Mucosa of rectum (tissue), 2 donors: ENCODE data around the gene PARN.
"Not testable (repeated sequence)": the region's sequence is repeated elsewhere in the genome, so short reads cannot be mapped to it uniquely, and the experiment has no call there.

Experiments used
- H3K27ac ChIP-seq, 2 donors: one replicate each; pipeline ENCODE4 v1.7.0; 2013; ENCODE audit warnings: inconsistent platforms in 2 of 2, low read depth in 2 of 2, low read length in 2 of 2
- H3K27me3 ChIP-seq, 2 donors: one replicate each; pipeline ENCODE4 v1.7.0; 2013; ENCODE audit warnings: low read length in 2 of 2; ENCODE audit not compliant: control insufficient read depth in 2 of 2, insufficient read depth in 2 of 2
- H3K36me3 ChIP-seq, 2 donors: one replicate each; pipeline ENCODE4 v1.7.0; 2013; ENCODE audit warnings: low read length in 2 of 2; ENCODE audit not compliant: control insufficient read depth in 2 of 2, insufficient read depth in 2 of 2
- H3K4me1 ChIP-seq, 2 donors: one replicate each; pipeline ENCODE4 v1.7.0; 2013; ENCODE audit warnings: low read length in 2 of 2, mild to moderate bottlenecking in 1 of 2; ENCODE audit not compliant: control insufficient read depth in 2 of 2, insufficient read depth in 2 of 2
- H3K4me3 ChIP-seq, 2 donors: one replicate each; pipeline ENCODE4 v1.7.0; 2013; ENCODE audit warnings: low read length in 2 of 2
- H3K9ac ChIP-seq, 2 donors: one replicate each; pipeline ENCODE4 v1.7.0; 2013; ENCODE audit warnings: low read length in 2 of 2, low read depth in 1 of 2, mild to moderate bottlenecking in 1 of 2
- H3K9me3 ChIP-seq, 2 donors: one replicate each; pipeline ENCODE4 v1.7.0; 2013; ENCODE audit warnings: low read length in 2 of 2; ENCODE audit not compliant: control insufficient read depth in 2 of 2
- donor health status: healthy.
- donor health status: Normal muscosa, but diverticular disease.

PARN gene

GRCh38 chr16:14609716-14610115 lies 20.3 kb downstream of the PARN start:
- H3K36me3 ChIP-seq = peaks cover 54 to 67% of the 10 kb centered on the region in 2 donors
- H3K27ac ChIP-seq = no peak overlapping the region
- H3K4me3 ChIP-seq = no peak overlapping the region
- H3K9me3 ChIP-seq = no peaks in the 10 kb centered on the region
- H3K9ac ChIP-seq = no peak overlapping the region
- no peaks in the 10 kb centered on the region for H3K4me1 ChIP-seq
- H3K27me3 ChIP-seq = no peaks in the 10 kb centered on the region

- Histone ChIP-seq H3K9me3 (no peaks in the 10 kb centered on the region), H3K27me3 (no peaks in the 10 kb centered on the region), H3K4me3 (no peak overlapping the region), H3K9ac (no peak overlapping the region), H3K36me3 (peaks cover 56 to 65% of the 10 kb centered on the region in 2 donors), H3K27ac (no peak overlapping the region), H3K4me1 (no peaks in the 10 kb centered on the region)
These were observed 21.5 kb downstream of the PARN start for GRCh38 chr16:14608604-14609003.

GRCh38 chr16:14608111-14608566 lies 21.9 kb downstream of the PARN start:
- no peak overlapping the region for H3K9ac ChIP-seq
- H3K27ac ChIP-seq = no peak overlapping the region
- no peaks in the 10 kb centered on the region for H3K27me3 ChIP-seq
- peaks cover 57 to 68% of the 10 kb centered on the region in 2 donors for H3K36me3 ChIP-seq
- H3K9me3 ChIP-seq = no peaks in the 10 kb centered on the region
- no peaks in the 10 kb centered on the region for H3K4me1 ChIP-seq
- no peak overlapping the region for H3K4me3 ChIP-seq

- no peak overlapping the region for H3K27ac ChIP-seq
- no peaks in the 10 kb centered on the region for H3K27me3 ChIP-seq
- H3K4me1 ChIP-seq = no peaks in the 10 kb centered on the region
- no peaks in the 10 kb centered on the region for H3K9me3 ChIP-seq
- H3K36me3 ChIP-seq = peaks cover 58 to 77% of the 10 kb centered on the region in 2 donors
- no peak overlapping the region for H3K9ac ChIP-seq
- no peak overlapping the region for H3K4me3 ChIP-seq
These were observed 24.0 kb downstream of the PARN start for GRCh38 chr16:14606102-14606501.

- Histone ChIP-seq H3K4me3 (no peak overlapping the region), H3K4me1 (no peaks in the 10 kb centered on the region), H3K27ac (no peak overlapping the region), H3K36me3 (peaks cover 60 to 62% of the 10 kb centered on the region in 2 donors), H3K9ac (no peak overlapping the region), H3K27me3 (no peaks in the 10 kb centered on the region), H3K9me3 (no peaks in the 10 kb centered on the region)
These were observed 27.6 kb downstream of the PARN start for GRCh38 chr16:14602443-14602963.

- Histone ChIP-seq H3K36me3 (peaks cover 48 to 49% of the 10 kb centered on the region in 2 donors), H3K27ac (no peak overlapping the region), H3K4me1 (no peaks in the 10 kb centered on the region), H3K27me3 (no peaks in the 10 kb centered on the region), H3K4me3 (no peak overlapping the region), H3K9ac (no peak overlapping the region), H3K9me3 (no peaks in the 10 kb centered on the region)
These were observed 29.9 kb downstream of the PARN start for GRCh38 chr16:14600164-14600563.

- Histone ChIP-seq H3K36me3 (peaks cover 50 to 61% of the 10 kb centered on the region in 2 donors), H3K4me3 (no peak overlapping the region), H3K9ac (no peak overlapping the region), H3K9me3 (no peaks in the 10 kb centered on the region), H3K4me1 (no peaks in the 10 kb centered on the region), H3K27me3 (no peaks in the 10 kb centered on the region), H3K27ac (no peak overlapping the region)
These were observed 43.3 kb downstream of the PARN start for GRCh38 chr16:14586637-14587305.

GRCh38 chr16:14585287-14585686 lies 44.8 kb downstream of the PARN start:
- peaks cover 55 to 69% of the 10 kb centered on the region in 2 donors for H3K36me3 ChIP-seq
- no peaks in the 10 kb centered on the region for H3K27me3 ChIP-seq
- H3K4me3 ChIP-seq = no peak overlapping the region
- no peak overlapping the region for H3K9ac ChIP-seq
- H3K27ac ChIP-seq = no peak overlapping the region
- no peaks in the 10 kb centered on the region for H3K4me1 ChIP-seq
- no peaks in the 10 kb centered on the region for H3K9me3 ChIP-seq

- H3K4me1 ChIP-seq, H3K27me3 ChIP-seq, H3K9me3 ChIP-seq, H3K9ac ChIP-seq, H3K4me3 ChIP-seq, H3K27ac ChIP-seq: not testable (repeated sequence)
- H3K36me3 ChIP-seq = peaks cover 55 to 58% of the 10 kb centered on the region in 2 donors
These were observed 49.1 kb downstream of the PARN start for GRCh38 chr16:14580926-14581325.

GRCh38 chr16:14579266-14579665 lies 50.8 kb downstream of the PARN start:
- Histone ChIP-seq H3K9me3 (no peaks in the 10 kb centered on the region), H3K9ac (no peak overlapping the region), H3K27me3 (no peaks in the 10 kb centered on the region), H3K4me1 (peaks cover 0 to 9% of the 10 kb centered on the region in 2 donors), H3K27ac (no peak overlapping the region), H3K4me3 (no peak overlapping the region), H3K36me3 (peaks cover 45 to 59% of the 10 kb centered on the region in 2 donors)
